AG04449 (cell line): ENCODE data around the gene ARHGAP26.
A peak's percentile ranks its signal among the peaks of the same experiment; 100 is the strongest.

Source experiments
- CTCF ChIA-PET: fragments of 350-600 bp; formaldehyde crosslinking; extraction: SDS; loops from one replicate; lab custom pipeline; 2021; ENCODE audit warnings: antibody characterized with exemption; lab: Yijun Ruan, JAX
- POLR2A ChIA-PET: fragments of 400-600, 350-600 bp; formaldehyde crosslinking; extraction: SDS; loops from one replicate; lab custom pipeline; 2020; ENCODE audit warnings: antibody characterized with exemption, inconsistent platforms; lab: Yijun Ruan, JAX
- DNase-seq: peaks from one replicate; pipeline ENCODE4 v3.0.0-alpha.2; 2010; ENCODE audit warnings: low read depth, low spot score
- H3K4me3 ChIP-seq: 2 replicates; pipeline ENCODE4 v1.5.1; 2011; ENCODE audit warnings: low read depth, mild to moderate bottlenecking, control low read depth, low read length
- CTCF ChIP-seq: IDR thresholded peaks from one replicate; pipeline ENCODE4 v1.5.1; 2011; ENCODE audit warnings: mild to moderate bottlenecking, moderate library complexity, low read length, control low read depth, inconsistent platforms; ENCODE audit not compliant: insufficient read depth; ENCODE audit errors: missing control alignments

The ARHGAP26 gene

GRCh38 chr5:143061161-143061945 is 291.2 kb downstream of the ARHGAP26 start:
- POLR2A ChIA-PET: interaction anchor here (0.8 to 1.4 kb wide), 5 partner anchors 25 to 343 kb away, joined by 3 to 4 read pairs (median 3); partner anchors contain the start of gene NR3C1
- CTCF ChIA-PET: interaction anchor here (1.3 to 3.0 kb wide), 3 partner anchors 19 to 48 kb away, joined by 3 to 9 read pairs (median 4); no protein-coding TSS in a partner anchor
- H3K4me3 ChIP-seq: no peak overlapping the region
- DNase-seq: peak; percentile 67
- no peak for TF ChIP-seq CTCF

GRCh38 chr5:143062379-143062778 is 292.2 kb downstream of the ARHGAP26 start:
- ChIA-PET CTCF (interaction anchor here (1.2 to 3.0 kb wide), 3 partner anchors 14 to 44 kb away, joined by 3 to 9 read pairs (median 3); no protein-coding TSS in a partner anchor), POLR2A (interaction anchor here (1.3 to 1.4 kb wide), 3 partner anchors 60 to 341 kb away, joined by 3 to 4 read pairs (median 3); partner anchors contain the start of gene NR3C1)

GRCh38 chr5:143063175-143063970 is 293.2 kb downstream of the ARHGAP26 start:
- TF ChIP-seq CTCF: no peak
- no peak overlapping the region for H3K4me3 ChIP-seq
- CTCF ChIA-PET: interaction anchor here (0.7 to 3.0 kb wide), 7 partner anchors 11 to 951 kb away, joined by 3 to 9 read pairs (median 3); no protein-coding TSS in a partner anchor
- no peak for DNase-seq
- POLR2A ChIA-PET: no interaction called here

More at GRCh38 chr5:143062379-143062778, 292.2 kb downstream of the ARHGAP26 start:
- DNase-seq: no peak
- no peak overlapping the region for H3K4me3 ChIP-seq
- TF ChIP-seq CTCF: no peak

- TF ChIP-seq CTCF: no peak
- ChIA-PET POLR2A (interaction anchor here (0.8 kb wide), 1 partner anchor 340 kb away, joined by 5 read pairs; no protein-coding TSS in a partner anchor), CTCF (interaction anchor here (1.2 to 1.5 kb wide), 3 partner anchors 10 to 55 kb away, joined by 3 to 5 read pairs (median 3); no protein-coding TSS in a partner anchor)
- no peak for DNase-seq
- H3K4me3 ChIP-seq: no peak overlapping the region
These were observed 294.1 kb downstream of the ARHGAP26 start for GRCh38 chr5:143064218-143064641.

DNA sequence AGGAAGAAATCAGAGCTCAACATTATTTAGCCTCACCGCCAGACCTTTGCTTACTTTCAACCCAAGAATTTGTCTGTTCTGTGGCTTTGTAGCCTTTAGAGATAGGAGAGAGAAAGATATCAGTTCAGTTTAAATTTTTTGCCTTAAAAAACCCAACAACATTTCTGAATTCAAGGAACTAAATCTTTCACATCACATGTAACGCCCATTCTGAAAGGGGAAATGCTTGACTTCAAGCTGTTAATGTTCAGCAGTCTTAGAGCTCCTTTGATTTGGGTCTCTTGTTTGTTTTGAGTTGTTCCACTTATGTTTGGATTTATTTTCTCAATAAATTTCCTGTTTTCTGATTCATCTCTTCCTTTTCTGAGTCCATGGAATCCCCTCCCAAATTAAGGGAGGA is 294.5 kb downstream of the ARHGAP26 start:
- ChIA-PET CTCF (interaction anchor here (1.2 to 1.5 kb wide), 2 partner anchors 10 to 15 kb away, joined by 3 to 5 read pairs; no protein-coding TSS in a partner anchor), POLR2A (interaction anchor here (0.8 kb wide), 1 partner anchor 339 kb away, joined by 5 read pairs; no protein-coding TSS in a partner anchor)
- DNase-seq: no peak
- no peak overlapping the region for H3K4me3 ChIP-seq
- TF ChIP-seq CTCF: no peak
